ENCODE measurements around the gene RFTN1. TPM values are rescaled to one million over a fixed set of nuclear protein-coding genes. Genes with fewer than 3 reads are reported as not detected.

The RFTN1 gene
- total and polyA plus RNA-seq, 9 donors, result 25.2 to 63.1 (median 46.4) TPM

DNA sequence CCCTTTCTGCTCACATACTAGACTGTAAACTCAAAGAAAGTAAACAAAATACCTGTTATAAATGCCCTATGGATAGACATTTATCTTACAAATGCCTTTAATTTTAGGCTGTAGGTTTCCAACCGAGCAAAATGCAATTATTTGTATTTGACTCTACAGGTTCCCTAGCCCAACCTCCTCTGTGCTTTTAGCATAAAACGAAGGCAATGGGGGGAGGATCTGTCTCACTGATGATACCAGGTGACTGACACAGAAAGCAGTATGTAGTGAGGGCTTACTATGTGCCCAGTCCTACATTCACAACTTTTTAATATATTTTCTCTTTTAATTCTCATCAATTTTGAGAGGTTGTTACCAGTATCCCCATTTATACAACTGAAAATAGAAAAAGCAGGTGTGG, 161.1 kb downstream of the RFTN1 start:
- WGBS, 3 donors, result 87 to 91% (median 88%) methylated on average over 2 of the region's 2 CpGs
- no peak overlapping the region for H3K4me3 ChIP-seq
- DNase-seq, result no peak
- H3K27ac ChIP-seq, result no peak overlapping the region
- H3K4me1 ChIP-seq (ENCODE audit: insufficient read depth), result no peaks in the 10 kb centered on the region
- no peaks in the 10 kb centered on the region for H3K36me3 ChIP-seq
- H3K9me3 ChIP-seq, result no peaks in the 10 kb centered on the region
- no peaks in the 10 kb centered on the region for H3K27me3 ChIP-seq
- TF ChIP-seq, protein P1, sequence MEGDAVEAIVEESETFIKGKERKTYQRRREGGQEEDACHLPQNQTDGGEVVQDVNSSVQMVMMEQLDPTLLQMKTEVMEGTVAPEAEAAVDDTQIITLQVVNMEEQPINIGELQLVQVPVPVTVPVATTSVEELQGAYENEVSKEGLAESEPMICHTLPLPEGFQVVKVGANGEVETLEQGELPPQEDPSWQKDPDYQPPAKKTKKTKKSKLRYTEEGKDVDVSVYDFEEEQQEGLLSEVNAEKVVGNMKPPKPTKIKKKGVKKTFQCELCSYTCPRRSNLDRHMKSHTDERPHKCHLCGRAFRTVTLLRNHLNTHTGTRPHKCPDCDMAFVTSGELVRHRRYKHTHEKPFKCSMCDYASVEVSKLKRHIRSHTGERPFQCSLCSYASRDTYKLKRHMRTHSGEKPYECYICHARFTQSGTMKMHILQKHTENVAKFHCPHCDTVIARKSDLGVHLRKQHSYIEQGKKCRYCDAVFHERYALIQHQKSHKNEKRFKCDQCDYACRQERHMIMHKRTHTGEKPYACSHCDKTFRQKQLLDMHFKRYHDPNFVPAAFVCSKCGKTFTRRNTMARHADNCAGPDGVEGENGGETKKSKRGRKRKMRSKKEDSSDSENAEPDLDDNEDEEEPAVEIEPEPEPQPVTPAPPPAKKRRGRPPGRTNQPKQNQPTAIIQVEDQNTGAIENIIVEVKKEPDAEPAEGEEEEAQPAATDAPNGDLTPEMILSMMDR (IDR thresholded peaks at IDR 0.05), result no peak
- TF ChIP-seq POLR2A (IDR thresholded peaks at IDR 0.05) (no peak), EP300 (IDR thresholded peaks at IDR 0.05) (no peak)
- intact Hi-C loops (cut with DNase I), result no loop called here

DNA sequence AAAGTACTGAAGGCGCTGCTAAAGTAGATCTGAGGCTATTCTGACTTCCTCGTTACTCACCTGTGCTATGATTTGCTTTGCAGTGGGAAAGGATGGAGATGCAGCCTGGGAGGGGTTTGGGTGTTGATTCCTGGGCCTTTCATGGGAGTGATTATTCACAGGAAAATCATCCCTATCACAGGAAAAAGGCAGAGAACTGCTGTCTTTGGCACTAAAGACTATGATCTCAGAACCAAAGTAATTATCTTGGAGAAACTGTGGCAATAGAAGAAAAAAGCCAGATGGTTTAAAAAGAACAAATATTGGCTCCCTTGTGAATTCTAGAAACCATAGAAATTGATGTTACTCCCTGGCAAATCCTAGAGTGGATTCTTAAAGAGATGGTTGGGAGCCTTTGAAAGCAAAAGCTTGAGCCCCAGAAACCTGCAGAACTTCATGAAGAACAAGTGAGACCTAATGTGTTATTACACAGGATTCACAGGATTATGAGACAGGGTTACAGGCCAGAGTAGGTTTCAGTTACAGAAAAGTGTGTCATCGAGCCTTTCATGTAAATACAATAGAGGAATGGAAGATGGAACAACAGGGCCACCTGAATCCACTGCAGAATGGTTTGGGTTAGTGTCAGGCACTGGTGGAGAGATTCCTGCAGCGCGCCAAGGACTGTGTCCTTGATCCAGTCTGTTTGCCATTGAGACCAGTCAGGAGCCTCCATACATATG, 162.7 kb downstream of the RFTN1 start:
- Histone ChIP-seq H3K4me1 (ENCODE audit: insufficient read depth) (no peaks in the 10 kb centered on the region), H3K9me3 (no peaks in the 10 kb centered on the region), H3K4me3 (no peak overlapping the region), H3K27me3 (no peaks in the 10 kb centered on the region), H3K36me3 (no peaks in the 10 kb centered on the region), H3K27ac (no peak overlapping the region)
- WGBS, 3 donors, result 94 to 96% (median 95%) methylated on average over 5 of the region's 5 CpGs
- no peak for DNase-seq
- intact Hi-C loops (cut with DNase I), result no loop called here
- TF ChIP-seq EP300 (IDR thresholded peaks at IDR 0.05), result no peak
- TF ChIP-seq POLR2A (IDR thresholded peaks at IDR 0.05), result no peak
- TF ChIP-seq, protein P1 (IDR thresholded peaks at IDR 0.05), result no peak

DNA sequence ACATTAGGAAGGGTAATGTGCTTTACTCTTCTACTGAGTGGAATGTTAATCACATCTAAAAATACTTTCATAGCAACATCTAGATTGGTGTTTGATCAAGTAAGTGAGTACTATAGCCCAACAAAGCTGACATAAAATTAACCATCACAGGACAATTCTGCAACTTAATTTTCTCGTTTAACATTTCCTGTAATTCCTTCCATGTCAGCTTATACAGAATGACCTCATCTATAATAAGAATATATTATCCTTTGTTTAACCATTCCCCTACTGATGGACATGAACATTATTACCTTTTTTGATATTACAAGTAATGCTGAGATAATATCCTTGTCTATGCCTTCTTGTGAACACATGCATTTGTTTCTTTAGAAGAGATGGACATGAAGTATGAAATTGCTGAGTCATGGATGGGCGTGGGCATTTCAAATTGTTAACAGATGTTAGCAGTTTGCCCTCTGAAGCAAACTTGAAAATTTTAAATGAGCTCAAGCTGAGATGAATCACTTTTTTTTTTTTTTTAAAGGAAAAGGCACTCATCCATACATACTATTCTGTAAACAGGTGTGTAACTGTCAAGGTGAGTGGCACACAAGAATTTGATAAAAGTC, 163.4 kb downstream of the RFTN1 start:
- TF ChIP-seq, protein P1 (IDR thresholded peaks at IDR 0.05), result no peak
- no peak for TF ChIP-seq EP300 (IDR thresholded peaks at IDR 0.05)
- no peak for TF ChIP-seq POLR2A (IDR thresholded peaks at IDR 0.05)
- WGBS, 3 donors, result 35 to 45% (median 44%) methylated on average over 2 of the region's 2 CpGs
- Histone ChIP-seq H3K4me3 (no peak overlapping the region), H3K27ac (no peak overlapping the region), H3K27me3 (no peaks in the 10 kb centered on the region), H3K36me3 (no peaks in the 10 kb centered on the region), H3K9me3 (no peaks in the 10 kb centered on the region), H3K4me1 (ENCODE audit: insufficient read depth) (no peaks in the 10 kb centered on the region)
- DNase-seq, result no peak
- intact Hi-C loops (cut with DNase I), result no loop called here

DNA sequence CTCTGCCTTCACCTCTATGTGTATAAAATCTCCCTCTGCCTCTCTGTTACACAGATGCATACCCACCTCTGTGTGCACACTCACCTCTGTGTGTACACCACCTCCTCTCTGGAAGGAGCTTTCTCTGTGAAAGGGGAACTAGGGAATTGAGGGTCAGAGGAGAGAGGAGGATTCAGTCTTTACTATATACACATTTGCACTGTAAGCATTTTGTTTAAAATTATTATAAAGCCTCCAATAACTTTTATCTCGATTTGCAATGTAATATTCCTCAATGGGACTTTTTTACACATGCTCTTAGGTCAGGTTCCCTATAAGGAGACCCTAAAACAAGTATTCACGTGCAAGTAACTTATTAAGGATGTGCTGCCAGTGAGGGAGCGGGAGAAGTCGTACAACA, 166.0 kb downstream of the RFTN1 start:
- no peak overlapping the region for H3K27ac ChIP-seq
- WGBS, 3 donors, result 92 to 96% (median 95%) methylated on average over 4 of the region's 4 CpGs
- intact Hi-C loops (cut with DNase I), result no loop called here
- TF ChIP-seq EP300 (IDR thresholded peaks at IDR 0.05) (no peak), POLR2A (IDR thresholded peaks at IDR 0.05) (no peak)
- TF ChIP-seq, protein P1 (IDR thresholded peaks at IDR 0.05), result no peak
- H3K27me3 ChIP-seq, result no peaks in the 10 kb centered on the region
- H3K36me3 ChIP-seq, result no peaks in the 10 kb centered on the region
- no peak overlapping the region for H3K4me3 ChIP-seq
- no peaks in the 10 kb centered on the region for H3K4me1 ChIP-seq (ENCODE audit: insufficient read depth)
- no peak for DNase-seq
- H3K9me3 ChIP-seq, result no peaks in the 10 kb centered on the region

All from ovary (tissue), 9 donors.